ENCODE measurements around the gene PPP2R5C. TPM values are rescaled to one million over a fixed set of nuclear protein-coding genes. Genes with fewer than 3 reads are reported as not detected.
"Not testable (repeated sequence)": the region's sequence is repeated elsewhere in the genome, so short reads cannot be mapped to it uniquely, and the experiment has no call there.

PPP2R5C gene
- total RNA-seq, 1 donor from 2014 or later: 103 TPM

DNA sequence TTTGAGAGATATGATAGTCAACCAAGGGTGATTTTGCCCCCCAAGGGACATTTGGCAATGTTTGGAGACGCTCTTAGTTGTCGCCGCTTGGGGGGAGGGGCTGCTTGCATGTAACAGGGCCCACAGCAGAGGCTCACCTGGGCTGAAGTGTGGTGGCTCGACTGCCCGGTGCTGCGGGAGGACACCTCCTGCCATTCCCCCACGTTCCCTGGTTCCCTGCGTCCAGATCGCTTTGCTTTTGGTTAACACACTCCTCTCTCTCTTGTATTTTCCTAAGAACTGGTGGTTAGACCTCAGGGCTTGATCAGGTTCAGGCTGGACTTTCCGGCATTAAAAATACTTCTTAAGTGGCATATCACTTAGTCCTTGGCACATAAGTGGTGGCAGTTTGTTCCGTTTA, 18.9 kb downstream of the PPP2R5C start:
- DNase-seq (ENCODE audit: low read depth): no peak

DNA sequence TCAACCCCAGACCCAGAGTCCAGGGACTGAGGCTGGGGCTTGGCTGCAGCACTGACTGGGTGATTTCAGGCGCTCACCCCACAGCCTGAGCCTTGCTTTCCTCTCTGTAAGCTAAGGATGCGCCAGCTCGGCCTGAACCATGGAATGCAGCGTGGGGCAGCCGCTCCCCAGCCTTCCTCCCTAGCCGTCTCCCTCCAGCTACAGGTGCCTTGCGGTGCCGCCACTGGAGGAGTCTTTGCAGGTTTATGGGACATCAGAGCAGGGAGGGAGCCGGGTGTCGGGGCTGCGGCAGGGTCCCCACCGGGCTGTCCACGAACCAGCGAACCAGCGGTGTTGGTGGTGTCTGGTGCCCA, 19.4 kb downstream of the PPP2R5C start:
- DNase-seq (ENCODE audit: low read depth): no peak

DNA sequence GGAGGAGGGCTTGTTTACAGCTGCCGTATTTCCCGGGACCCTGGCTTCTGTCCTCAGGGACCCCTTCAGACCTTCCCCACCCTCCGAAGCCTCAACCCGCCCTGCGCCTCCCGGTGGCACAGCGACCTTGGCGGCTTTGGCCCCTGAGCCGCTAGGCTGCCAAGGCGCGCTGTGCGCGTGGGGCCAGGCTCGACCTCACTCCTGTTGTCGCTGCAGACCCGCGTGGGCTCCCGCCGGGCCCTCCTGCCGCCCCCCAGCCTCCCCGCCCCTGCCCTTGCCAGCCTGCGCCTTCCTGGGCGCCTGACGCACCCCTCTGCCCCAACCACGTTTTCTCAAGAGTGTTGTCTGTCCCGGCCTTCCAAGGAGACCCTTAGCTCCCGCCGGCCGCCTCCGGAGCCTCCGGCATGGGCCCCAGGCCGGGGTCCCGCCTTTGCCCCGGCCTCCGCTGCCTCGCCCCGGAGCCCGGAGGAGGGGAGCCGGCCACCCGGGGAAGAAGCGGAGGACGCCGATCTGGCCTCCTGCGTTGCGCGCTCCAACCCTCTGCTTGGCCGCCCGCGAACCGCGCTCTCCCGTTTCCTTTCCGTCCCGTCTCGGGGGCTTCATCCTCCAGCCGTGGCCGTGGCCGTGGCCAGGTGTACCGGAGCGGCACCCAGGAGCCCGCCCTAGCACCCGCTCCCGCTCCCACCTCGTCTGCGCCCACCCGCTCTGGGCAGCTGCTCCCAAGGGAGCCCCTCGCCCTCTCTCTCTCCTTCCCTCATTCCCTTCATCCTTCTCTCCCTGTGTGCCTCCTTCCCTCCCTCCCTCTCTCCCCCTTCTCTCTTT, 19.9 kb downstream of the PPP2R5C start:
- DNase-seq (ENCODE audit: low read depth): no peak

DNA sequence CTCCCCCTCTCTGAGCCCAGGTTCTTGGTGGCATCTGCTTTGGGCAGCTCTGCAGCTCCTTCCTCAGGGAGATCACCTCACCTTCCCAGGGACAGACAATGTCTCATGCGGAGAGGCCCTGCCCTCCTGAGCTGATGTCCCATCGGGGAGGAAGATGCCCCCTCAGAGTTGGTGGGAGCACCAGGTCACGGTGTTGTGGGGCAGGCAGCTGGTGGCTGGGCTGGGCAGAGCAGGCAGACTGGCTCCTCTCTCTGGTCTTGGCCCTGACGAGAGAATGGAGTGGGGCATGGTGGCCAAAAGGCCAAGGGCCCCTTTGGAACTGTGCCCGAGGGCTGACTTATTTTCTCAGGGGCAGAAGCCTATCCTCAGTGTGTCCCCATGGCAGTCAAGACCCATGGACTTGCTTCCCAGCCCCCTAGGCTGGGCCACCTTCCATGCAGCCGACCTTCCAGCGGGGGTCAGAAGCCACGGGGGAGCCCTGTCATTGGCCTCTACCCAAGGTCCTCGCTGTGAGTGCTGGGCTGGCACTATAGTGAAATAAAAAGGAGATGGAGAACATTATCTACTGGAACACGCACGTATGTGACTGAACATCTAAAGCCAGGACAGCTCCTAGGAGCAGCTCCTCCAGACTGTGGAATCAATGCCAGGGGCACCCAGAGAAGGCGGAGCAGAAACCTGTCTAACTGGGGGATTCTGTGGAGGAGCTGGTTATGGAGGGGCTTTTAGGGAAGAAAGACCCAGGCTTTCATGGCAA, 21.9 kb downstream of the PPP2R5C start:
- no peak for DNase-seq (ENCODE audit: low read depth)

DNA sequence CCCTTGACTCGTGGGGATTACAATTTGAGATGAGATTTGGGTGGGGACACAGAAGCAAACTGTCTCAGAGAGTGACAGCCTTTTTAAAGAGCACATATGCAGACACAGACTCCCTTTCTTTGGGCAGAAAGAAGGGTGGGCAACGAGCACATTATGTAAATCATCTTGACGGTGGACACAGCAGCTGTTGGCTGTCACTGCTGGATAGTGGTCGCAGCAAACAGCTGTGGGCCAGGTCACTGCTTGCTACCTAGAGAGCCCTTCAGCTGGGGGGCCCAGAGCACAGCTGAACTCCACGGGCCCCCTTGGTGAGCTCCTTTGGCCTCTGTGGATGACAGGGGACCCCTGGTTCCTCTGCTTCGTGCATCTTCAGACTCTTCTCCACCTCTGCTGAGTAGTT, 23.1 kb downstream of the PPP2R5C start:
- no peak for DNase-seq (ENCODE audit: low read depth)

DNA sequence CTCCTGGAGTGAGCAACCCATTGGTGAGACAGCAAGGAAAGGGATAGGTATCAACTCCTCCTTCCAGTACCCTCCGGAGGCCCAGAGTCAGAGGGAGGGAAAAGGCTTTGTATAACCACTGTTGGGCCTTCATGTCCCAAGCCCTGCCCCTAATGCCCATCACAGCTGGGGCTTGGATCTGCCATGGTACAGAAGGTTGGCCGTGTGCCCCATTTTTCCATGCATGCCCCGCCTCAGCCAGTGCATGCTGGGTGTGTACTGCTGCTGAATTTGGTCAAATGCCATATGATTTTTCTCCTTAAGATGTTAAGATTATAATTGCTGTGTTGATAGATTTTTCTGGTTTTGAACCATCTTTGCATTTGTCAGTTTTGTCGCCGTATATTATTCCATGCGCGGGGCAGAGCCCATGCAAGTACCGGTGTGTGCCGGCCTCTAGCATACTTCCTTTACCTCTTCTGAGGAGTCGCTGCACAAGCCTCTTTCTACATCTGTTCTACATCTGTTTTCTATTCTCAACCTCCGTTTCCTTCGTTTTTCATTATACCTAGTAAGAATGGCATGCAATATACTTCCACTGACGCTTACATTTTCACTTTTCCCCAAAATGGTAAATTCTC, 26.6 kb downstream of the PPP2R5C start:
- no peak for DNase-seq (ENCODE audit: low read depth)

DNA sequence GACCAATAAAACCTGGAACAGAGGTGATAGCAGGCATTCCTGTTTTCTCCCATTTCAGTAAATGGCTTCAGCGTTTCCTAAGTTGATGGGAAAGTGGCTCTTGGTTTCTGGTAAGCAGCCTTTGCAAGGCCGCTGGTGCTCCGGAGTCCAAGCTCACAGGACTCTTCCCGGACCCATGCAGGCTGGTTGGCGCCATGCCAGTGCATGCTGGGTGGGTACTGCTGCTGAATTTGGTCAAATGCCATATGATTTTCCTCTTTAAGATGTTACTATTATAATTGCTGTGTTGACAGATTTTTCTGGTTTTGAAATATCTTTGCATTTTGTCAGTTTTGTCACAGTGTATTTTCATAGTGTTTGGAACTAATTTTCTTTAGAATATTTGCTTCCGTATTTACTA, 27.7 kb downstream of the PPP2R5C start:
- DNase-seq (ENCODE audit: low read depth): no peak

DNA sequence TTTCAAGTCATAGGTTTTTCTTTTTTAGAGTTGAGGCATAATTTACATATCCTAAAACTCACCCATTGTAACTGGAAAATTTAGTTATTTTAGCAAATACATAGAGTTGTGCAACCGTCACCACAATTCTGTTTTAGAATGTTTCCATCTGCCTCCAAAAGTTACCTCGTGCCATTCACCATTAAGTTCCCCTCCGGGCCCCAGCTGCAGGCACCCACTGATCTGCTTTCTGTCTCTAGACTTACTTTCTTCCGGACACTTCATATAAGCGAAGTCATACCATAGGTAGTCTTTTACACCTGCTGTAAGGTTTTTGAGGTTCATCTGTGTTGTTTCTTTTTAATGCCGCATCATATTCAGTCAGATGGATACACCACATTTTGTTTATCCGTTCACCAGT, 28.7 kb downstream of the PPP2R5C start:
- DNase-seq (ENCODE audit: low read depth): no peak

DNA sequence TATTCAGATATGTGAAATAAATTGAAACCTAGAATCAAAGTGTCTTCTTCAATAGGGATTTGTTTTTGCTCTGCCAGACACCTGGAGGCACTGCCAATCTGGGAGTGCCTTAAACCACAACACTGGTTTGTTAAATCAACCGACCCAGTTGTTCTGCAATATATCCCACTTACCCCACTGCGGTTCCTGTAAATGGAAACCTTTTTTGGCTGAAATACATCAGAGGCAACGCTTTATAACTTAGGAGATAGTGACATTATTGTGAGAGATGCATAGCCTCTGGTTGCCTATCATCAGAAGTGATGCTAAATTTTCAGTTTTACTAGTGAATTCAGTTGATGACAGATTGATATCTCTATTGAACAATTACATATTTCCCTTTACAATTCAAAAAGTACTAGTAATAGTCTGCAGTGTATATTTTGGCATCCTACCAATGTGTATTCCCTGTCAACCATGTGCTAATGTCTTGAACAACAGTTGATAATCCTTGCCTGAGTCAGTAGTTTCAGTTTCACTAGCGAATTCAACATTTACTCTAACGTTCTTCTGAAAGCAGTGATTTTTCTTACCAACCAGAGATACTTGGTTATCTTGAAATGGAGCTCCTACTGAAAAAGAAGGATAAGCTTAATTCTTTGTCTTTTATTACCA, 30.5 kb downstream of the PPP2R5C start:
- DNase-seq (ENCODE audit: low read depth): peak; percentile 76

DNA sequence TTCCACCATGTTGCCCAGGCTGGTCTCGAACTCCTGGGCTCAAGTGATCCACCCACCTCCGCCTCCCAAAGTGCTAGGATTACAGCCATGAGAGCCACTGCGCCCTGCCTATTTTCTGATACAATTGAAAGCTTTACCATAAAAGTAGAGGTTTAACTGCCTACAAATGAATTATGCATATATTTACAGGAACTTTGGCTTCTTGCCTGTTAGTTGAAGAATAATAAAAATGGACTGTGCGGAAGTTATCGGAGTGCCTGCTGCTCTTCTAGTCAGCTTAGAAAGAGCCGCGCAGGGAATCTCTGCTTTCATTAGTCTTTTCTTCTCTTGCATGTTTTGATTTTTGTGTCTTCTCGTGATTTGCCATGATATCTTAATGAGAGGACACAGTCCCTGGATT, 34.5 kb downstream of the PPP2R5C start:
- no peak for DNase-seq (ENCODE audit: low read depth)

DNA sequence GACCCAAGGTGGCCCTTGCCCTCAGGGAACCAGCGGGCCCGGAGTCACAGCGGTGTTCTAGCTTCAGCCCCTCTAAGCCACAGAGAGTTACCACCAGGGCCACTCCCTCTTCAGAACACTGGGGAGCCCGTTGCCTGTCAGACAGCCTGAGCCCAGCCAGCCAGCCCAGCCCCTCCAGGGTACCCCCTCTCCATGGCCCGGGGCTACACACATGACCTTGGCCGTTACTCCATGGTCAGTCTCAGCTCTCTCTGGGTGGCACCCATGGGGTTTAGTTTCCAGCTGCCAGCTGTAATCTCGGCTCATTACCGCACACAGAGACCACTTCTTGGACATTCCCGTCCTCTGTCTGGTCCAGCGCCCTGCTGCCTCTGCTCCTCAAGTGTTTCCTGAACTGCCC, 35.0 kb downstream of the PPP2R5C start:
- no peak for DNase-seq (ENCODE audit: low read depth)

DNA sequence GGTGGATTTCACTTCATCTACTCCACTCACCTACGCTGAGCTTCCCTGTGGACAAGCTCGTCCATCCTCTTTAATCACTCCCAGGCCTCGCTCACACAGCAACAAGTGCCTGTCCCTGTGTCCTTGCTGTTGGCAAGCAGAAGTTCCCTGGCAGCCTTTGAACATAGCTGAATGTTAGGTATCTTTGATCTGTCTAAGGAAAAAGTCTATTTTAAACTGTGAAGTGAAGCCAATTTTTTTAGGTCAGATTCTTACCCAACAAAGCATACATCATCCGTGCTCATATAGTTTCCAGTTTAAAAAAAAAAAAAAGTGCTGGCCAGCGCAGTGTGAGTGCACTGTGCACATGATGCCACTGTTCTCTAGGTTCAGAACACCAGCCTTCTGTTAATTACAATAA, 36.3 kb downstream of the PPP2R5C start:
- DNase-seq (ENCODE audit: low read depth): no peak

DNA sequence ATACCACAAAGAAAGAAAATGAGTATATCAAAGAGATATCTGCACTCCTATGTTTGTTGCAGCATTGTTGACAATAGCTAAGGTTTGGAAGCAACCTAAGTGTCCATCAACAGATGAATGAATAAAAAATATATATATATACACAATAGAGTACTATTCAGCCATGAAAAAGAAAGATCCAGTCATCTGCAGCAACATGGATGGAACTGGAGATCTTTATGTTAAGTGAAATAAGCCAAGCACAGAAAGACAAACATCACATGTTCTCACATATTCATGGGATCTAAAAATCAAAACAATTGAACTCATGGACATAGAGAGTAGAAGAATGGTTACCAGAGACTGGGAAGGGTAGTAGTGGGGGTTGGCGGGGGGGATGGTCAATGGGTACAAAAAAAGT, 42.9 kb downstream of the PPP2R5C start:
- not testable (repeated sequence) for DNase-seq (ENCODE audit: low read depth)

DNA sequence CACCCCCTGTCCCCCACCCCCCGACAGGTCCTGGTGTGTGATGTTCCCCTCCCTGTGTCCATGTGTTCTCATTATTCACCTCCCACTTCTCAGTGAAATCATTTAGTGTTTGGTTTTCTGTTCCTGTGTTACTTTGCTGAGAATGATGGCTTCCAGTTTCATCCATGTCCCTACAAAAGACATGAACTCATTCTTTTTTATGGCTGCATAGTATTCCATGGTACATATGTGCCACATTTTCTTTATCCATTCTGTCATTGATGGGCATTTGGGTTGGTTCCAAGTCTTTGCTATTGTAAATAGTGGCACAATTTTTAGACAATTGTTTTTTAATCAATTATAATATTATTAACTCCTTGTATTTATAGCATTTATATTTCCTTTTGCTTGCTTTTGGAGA, 44.7 kb downstream of the PPP2R5C start:
- DNase-seq (ENCODE audit: low read depth): not testable (repeated sequence)

DNA sequence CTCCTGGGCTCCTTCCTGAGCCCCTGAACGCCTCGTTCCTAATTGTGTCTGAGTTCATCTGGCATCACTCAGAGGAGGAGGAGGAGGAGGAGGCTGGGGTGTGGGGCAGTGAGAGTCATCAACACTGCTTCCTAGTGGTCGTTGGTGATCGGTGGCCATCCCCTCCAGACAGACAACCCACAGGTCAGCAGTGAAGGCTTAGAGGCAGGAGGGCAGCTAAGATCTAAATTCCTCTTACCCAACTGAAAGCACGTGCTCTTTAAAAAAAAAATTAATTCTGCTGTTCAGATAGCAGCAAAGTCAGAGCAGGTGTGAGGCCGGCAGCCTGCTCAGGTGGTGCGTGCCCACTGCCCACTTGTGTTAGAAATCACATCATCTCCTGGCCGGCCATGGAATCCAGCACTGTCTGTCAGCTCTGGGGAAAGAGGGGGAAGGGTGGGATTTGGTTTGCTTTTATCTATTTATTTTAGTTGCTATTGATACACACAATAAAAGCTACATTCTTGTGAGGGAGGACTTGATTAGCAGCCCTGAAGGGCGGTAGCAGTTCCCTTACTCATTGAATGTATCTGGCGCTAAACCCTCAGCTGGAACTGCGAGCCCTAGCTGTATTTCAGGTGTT, 46.6 kb downstream of the PPP2R5C start:
- no peak for DNase-seq (ENCODE audit: low read depth)

DNA sequence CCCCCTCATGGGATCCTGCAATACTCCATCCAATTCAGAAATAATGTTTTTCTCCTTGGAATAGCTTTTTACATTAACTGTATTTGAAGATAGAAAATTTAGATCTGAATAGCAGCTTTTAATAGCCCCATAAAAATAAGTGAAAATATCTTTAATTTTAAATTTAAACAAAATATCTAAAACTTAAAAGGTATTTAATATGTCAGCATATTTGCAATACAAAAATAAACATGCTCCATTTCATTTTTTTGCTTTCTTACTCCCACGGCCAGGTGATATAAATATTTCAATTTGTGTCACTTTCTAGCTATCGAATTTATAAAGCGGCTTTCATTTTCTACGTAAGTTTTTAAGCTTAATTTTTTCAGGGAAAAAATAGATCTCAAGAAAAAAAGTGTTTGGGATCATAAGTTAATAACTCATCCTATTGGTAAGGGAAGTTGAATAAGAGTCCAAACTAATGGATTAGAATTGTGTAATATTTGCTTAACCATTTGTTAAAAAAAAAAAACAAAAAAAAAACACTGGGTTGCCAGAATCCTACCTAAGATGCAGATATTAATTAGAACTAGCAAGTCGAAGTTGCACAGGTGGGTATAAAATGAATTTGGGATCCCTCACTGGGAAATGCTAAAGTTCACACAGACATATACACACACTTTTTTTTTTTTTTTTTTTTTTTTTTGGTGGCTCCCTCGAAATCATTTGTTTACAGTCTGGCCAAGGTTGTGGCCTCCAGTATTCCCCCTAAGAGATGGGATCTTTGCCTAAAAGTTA, 47.6 kb downstream of the PPP2R5C start:
- DNase-seq (ENCODE audit: low read depth): no peak

DNA sequence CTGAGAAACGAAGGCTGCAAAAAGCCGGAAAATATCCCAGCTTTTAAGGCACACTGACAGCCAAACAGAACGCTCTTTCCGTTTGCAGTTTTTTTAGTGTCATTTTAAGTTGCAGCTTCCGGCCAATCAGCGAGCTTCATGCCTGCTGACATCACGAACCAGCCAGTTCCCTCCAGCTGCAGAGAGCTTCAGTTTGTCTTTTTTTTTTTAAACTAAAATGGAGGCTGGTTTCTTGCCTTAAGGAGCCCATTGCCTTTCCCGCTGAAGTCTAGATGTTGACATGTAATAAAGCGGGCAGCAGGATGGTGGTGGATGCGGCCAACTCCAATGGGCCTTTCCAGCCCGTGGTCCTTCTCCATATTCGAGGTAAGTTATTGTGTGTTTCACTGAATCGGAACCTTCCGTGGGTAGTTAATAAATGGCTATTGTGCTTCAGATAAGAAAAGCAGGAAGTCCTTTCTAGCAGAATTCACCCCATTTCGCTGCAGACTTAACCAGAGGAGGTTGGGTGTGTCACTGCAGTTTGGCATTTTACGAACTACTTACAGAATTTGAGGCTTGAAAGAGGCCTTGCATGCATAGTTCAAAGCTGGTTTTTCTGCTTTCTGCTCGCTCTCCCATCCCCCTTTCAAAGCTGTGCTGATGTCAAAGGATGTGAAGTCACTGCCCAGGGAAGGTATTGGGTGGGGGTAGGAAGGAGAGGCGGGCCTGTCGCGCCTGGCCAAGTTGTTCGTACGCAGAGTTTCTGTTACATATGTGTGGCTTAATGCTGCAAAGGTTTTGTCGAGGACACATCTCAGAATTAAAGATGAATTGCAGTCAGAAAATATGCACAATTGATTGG, 48.4 kb downstream of the PPP2R5C start:
- peak; percentile 93 for DNase-seq (ENCODE audit: low read depth)

DNA sequence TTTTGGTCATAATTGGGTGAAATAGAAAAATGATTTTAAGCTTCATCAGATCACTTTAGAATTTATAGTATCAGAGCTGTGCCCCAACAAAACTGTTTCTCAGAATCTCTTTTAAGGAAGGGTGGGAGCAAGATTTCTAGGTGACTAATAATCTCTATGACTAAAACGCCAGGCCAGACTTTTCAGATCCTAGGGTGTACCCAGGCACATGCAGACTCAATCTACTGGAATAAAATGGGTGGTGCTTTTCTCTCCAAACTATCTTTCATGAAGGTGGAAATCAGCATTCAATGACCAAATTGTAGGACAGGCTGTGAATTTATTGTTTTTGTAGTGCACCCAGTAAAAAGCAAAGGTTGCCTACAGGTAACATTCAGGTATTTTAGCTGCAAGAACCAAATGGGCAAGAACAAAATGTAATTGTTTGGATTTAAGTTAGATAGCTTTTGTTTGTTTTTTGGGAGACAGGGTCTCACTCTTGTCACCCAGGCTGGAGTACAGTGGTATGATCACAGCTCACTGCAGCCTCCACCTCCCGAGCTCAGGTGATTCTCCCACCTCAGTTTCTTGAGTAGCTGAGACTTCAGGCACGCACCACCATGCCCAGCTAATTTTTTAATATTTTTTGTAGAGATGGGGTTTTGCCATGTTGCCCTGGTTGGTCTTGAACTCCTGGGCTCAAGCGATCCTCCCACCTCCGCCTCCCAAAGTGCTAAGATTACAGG, 49.5 kb downstream of the PPP2R5C start:
- no peak for DNase-seq (ENCODE audit: low read depth)

DNA sequence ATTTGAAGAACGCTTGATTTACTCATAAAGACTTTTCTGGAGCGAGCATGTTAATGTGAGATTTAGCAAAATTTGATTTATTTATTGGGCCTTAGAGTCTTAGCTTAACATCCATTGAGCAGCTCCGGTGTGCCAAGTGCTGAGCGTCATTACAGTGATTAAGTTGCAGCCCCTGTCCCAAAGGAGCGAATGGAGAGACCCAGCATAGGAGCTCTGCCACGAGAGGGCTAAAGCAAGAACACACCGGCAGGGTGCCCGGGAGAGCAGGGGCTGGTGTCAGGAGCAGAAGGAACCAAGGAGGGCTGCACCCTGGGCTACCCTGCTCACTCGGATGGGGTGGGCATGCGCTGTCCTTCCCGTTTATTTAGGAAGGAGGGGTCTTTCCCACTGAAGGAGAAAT, 50.6 kb downstream of the PPP2R5C start:
- no peak for DNase-seq (ENCODE audit: low read depth)
